SK-N-SH (cell line): ENCODE results near the gene EGFLAM. TPM values are rescaled to one million over a fixed set of nuclear protein-coding genes. Genes with fewer than 3 reads are reported as not detected.

Experiments used
- CTCF ChIA-PET: fragments of 300-600, 350-600 bp; formaldehyde crosslinking; extraction: SDS; loops from one replicate; lab custom pipeline; 2021; lab: Yijun Ruan, JAX
- POLR2A ChIA-PET: fragments of 350-600 bp; sonication (Branson Sonifier 250); formaldehyde crosslinking; extraction: SDS; loops from one replicate; lab custom pipeline; 2020; ENCODE audit warnings: antibody characterized with exemption, inconsistent platforms; lab: Yijun Ruan, JAX
- DNase-seq: peaks from one replicate; pipeline ENCODE4 v3.0.0; 2012
- H2AFZ ChIP-seq: fragments of 200-600 bp; sonication (generic); 2 replicates; pipeline ENCODE4 v1.8.1; 2016; ENCODE audit warnings: antibody characterized with exemption, mild to moderate bottlenecking, low read depth
- H3F3A ChIP-seq: fragments of 200-600 bp; sonication (generic); replicated peaks from 2 replicates; pipeline ENCODE3; 2016; ENCODE audit warnings: antibody characterized with exemption, mild to moderate bottlenecking; ENCODE audit not compliant: insufficient read depth
- H3K27ac ChIP-seq, 2 experiments: fragments of 200-500 bp in 1 of 2; fragments of 200-600 bp in 1 of 2; sonication (Bioruptor generic) in 1 of 2; sonication (generic), shearing (Covaris generic) in 1 of 2; 2 replicates each; pipeline versions ENCODE4 v1.5.1 to v1.6.1; 2014 to 2016; ENCODE audit warnings: low read depth in 2 of 2, inconsistent platforms in 1 of 2, low read length in 1 of 2, mild to moderate bottlenecking in 1 of 2, mixed read lengths in 1 of 2
- H3K27me3 ChIP-seq: fragments of 200-600 bp; sonication (generic), shearing (Covaris generic); 2 replicates; pipeline ENCODE4 v1.6.1; 2016; ENCODE audit warnings: mixed run types; ENCODE audit not compliant: insufficient read depth
- H3K36me3 ChIP-seq, 2 experiments: fragments of 200-500 bp in 1 of 2; fragments of 200-600 bp in 1 of 2; sonication (Bioruptor generic) in 1 of 2; sonication (generic) in 1 of 2; replicated peaks in 1 of 2; 2 replicates each; pipeline versions ENCODE3 to v1.5.1; 2014 to 2016; ENCODE audit warnings: low read length in 1 of 2, mild to moderate bottlenecking in 1 of 2; ENCODE audit not compliant: insufficient read depth in 2 of 2, control insufficient read depth in 1 of 2
- H3K4me1 ChIP-seq, 2 experiments: fragments of 200-500 bp in 1 of 2; fragments of 200-600 bp in 1 of 2; sonication (Bioruptor generic) in 1 of 2; sonication (generic), shearing (Covaris generic) in 1 of 2; 2 replicates each; pipeline versions ENCODE4 v1.5.1 to v1.6.1; 2014 to 2016; ENCODE audit warnings: low read depth in 1 of 2, low read length in 1 of 2, mixed run types in 1 of 2; ENCODE audit not compliant: insufficient read depth in 2 of 2, control insufficient read depth in 1 of 2
- H3K4me2 ChIP-seq: fragments of 200-600 bp; sonication (generic), shearing (Covaris generic); 2 replicates; pipeline ENCODE4 v1.6.1; 2017; ENCODE audit warnings: mixed run types
- H3K4me3 ChIP-seq, 2 experiments: fragments of 200-500 bp in 1 of 2; fragments of 200-600 bp in 1 of 2; sonication (Bioruptor generic) in 1 of 2; sonication (generic), shearing (Covaris generic) in 1 of 2; 2 replicates each; pipeline versions ENCODE4 v1.5.1 to v1.8.1; 2014 to 2016; ENCODE audit warnings: low read depth in 2 of 2, inconsistent platforms in 1 of 2, low read length in 1 of 2, mild to moderate bottlenecking in 1 of 2, mixed read lengths in 1 of 2, moderate library complexity in 1 of 2
- H3K79me2 ChIP-seq: fragments of 200-600 bp; sonication (generic); 2 replicates; pipeline ENCODE4 v1.8.1; 2017; ENCODE audit warnings: mild to moderate bottlenecking; ENCODE audit not compliant: insufficient read depth
- H3K9ac ChIP-seq: fragments of 200-600 bp; sonication (generic); 2 replicates; pipeline ENCODE4 v1.6.1; 2017; ENCODE audit warnings: mixed run types
- H3K9me2 ChIP-seq: fragments of 200-600 bp; sonication (generic); 2 replicates; pipeline ENCODE4 v1.6.1; 2017; ENCODE audit warnings: mixed run types
- H3K9me3 ChIP-seq: fragments of 200-600 bp; sonication (generic); 2 replicates; pipeline ENCODE4 v1.6.1; 2017; ENCODE audit warnings: mixed run types, mild to moderate bottlenecking, moderate library complexity
- H4K20me1 ChIP-seq: fragments of 200-600 bp; sonication (generic); 2 replicates; pipeline ENCODE4 v1.6.1; 2017; ENCODE audit warnings: mild to moderate bottlenecking, mixed run types; ENCODE audit not compliant: insufficient read depth
- CHD2 ChIP-seq: fragments of 150-350 bp; IDR thresholded peaks from 2 replicates; pipeline ENCODE4 v1.6.1; 2018; ENCODE audit warnings: low read length; ENCODE audit not compliant: partially characterized antibody
- ELF1 ChIP-seq: IDR thresholded peaks from 2 replicates; pipeline ENCODE4 v1.4.0; 2012
- EP300 ChIP-seq, 2 experiments: IDR thresholded peaks; 2 replicates each; pipeline versions ENCODE4 v1.4.0 to v1.6.1; 2012; ENCODE audit warnings: borderline replicate concordance in 1 of 2, low read depth in 1 of 2, low read length in 1 of 2
- EZH2phosphoT487 ChIP-seq: fragments of 200-600 bp; sonication (generic); IDR thresholded peaks from 2 replicates; pipeline ENCODE4 v1.6.1; 2017; ENCODE audit warnings: low read depth, mixed run types, mild to moderate bottlenecking, antibody characterized with exemption, moderate library complexity, borderline replicate concordance
- FOSL2 ChIP-seq: IDR thresholded peaks from 2 replicates; pipeline ENCODE4 v1.4.0; 2012; ENCODE audit warnings: low read depth, mild to moderate bottlenecking, moderate library complexity, borderline replicate concordance
- FOXJ3 ChIP-seq: sonication (generic); formaldehyde crosslinking; IDR thresholded peaks from 2 replicates; pipeline ENCODE4 v1.5.1; 2020; ENCODE audit warnings: mild to moderate bottlenecking, missing genetic modification reagents
- MEF2A ChIP-seq: IDR thresholded peaks from 2 replicates; pipeline ENCODE4 v1.4.0; 2012; ENCODE audit warnings: low read depth, borderline replicate concordance
- MXI1 ChIP-seq: IDR thresholded peaks from 2 replicates; pipeline ENCODE4 v1.6.1; 2012; ENCODE audit warnings: mild to moderate bottlenecking, low read depth, low read length, improper control_type of control experiment
- NRF1 ChIP-seq: IDR thresholded peaks from 2 replicates; pipeline ENCODE4 v1.6.1; 2012; ENCODE audit warnings: low read depth, mild to moderate bottlenecking, low read length
- RFX5 ChIP-seq: IDR thresholded peaks from 2 replicates; pipeline ENCODE4 v1.6.1; 2012; ENCODE audit warnings: mild to moderate bottlenecking, improper control_type of control experiment, low read length
- RXRA ChIP-seq: IDR thresholded peaks from 2 replicates; pipeline ENCODE4 v1.4.0; 2012; ENCODE audit warnings: low read depth, mild to moderate bottlenecking, borderline replicate concordance
- TAF1 ChIP-seq: IDR thresholded peaks from 2 replicates; pipeline ENCODE4 v1.6.1; 2012; ENCODE audit warnings: low read depth, mild to moderate bottlenecking, low read length, moderate library complexity, borderline replicate concordance
- TEAD4 ChIP-seq: IDR thresholded peaks from 2 replicates; pipeline ENCODE4 v1.4.0; 2012; ENCODE audit warnings: mild to moderate bottlenecking, borderline replicate concordance; ENCODE audit not compliant: insufficient read depth
- YY1 ChIP-seq: IDR thresholded peaks from 2 replicates; pipeline ENCODE4 v1.4.0; 2012; ENCODE audit warnings: low read depth, mild to moderate bottlenecking
- WGBS: methylation state at CpG from one replicate; pipeline ENCODE4 v1.1.6; 2017; ENCODE audit warnings: low lambda C conversion rate; 5-methylcytosine and 5-hydroxymethylcytosine counted together
- polyA plus RNA-seq, 3 experiments: library from polyadenylated mRNA; depleted of rRNA; stranded (reverse); fragments of >200 nt; gene quantifications; 2 replicates each; pipeline ENCODE4 v1.2.3, GENCODE V29; 2012
- TF ChIP-seq, protein P1 (sequence below): IDR thresholded peaks from 2 replicates; pipeline ENCODE4; 2012
- TF ChIP-seq, protein P2 (sequence below): IDR thresholded peaks from 2 replicates; pipeline ENCODE4 v1.4.0; 2012; ENCODE audit warnings: low read depth, borderline replicate concordance
- TF ChIP-seq, protein P3 (sequence below): fragments of 150-350 bp; IDR thresholded peaks from 2 replicates; pipeline ENCODE4 v1.6.1; 2016; ENCODE audit warnings: mild to moderate bottlenecking, low read depth, low read length
- TF ChIP-seq, protein P4 (sequence below): fragments of 150-350 bp; IDR thresholded peaks from 2 replicates; pipeline ENCODE4 v1.6.1; 2017; ENCODE audit warnings: antibody characterized with exemption, low read length, low read depth, borderline replicate concordance
- TF ChIP-seq, protein P5 (sequence below): IDR thresholded peaks from 2 replicates; pipeline ENCODE4 v1.4.0; 2012; ENCODE audit warnings: low read depth, borderline replicate concordance

Gene EGFLAM
- polyA plus RNA-seq, 1 of the 3 experiments (the other 2 are of a cell fraction), result 0.05 TPM

DNA sequence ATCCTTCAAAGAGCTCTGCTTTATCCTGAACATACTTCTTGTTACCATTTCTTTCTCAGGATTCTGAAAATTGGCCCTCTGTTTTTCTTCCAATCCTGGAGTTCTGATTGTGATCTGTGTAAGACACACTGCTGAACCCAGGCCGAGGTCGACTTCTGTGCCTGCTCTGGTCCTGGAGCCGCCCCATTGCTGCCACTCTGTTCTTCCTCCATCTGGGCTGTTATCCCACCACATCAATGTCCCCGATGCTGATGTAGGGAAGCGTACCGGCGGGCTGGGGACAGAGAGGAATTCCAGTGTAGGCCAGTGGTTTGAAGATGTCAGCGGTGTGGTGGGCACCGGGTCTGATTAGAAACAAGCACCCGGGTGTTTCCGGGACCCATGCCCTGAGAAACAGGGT is 195.6 kb downstream of the EGFLAM start:
- WGBS, result 89% methylated on average over 11 of the region's 11 CpGs
- H4K20me1 ChIP-seq, result no peaks in the 10 kb centered on the region

DNA sequence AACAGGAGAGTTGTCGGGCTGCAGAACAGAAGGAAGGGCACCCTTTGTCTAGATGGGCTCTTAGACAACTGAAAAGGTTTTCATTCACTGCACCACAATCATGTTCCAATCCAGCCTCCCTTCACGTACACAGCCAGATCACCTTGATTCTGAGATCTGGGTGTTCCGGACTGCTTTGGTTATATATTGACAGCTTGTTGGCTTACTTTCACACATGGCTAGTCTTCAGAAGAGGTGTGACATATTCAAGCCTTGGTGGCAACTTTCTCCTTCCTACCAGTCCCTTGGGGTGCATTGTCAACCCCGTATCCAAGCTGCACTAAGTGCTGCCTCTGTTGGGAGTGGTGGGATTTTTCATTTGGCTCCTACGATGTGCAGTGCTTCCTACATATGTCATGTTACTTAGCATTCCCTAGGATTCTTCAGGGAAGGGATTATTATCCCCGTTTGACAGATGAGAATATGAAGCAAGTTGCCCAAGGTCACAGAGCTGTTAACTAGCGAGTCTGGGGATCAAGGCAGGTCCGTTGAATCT is 197.5 kb downstream of the EGFLAM start:
- H3K36me3 ChIP-seq, result no peaks in the 10 kb centered on the region
- no peaks in the 10 kb centered on the region for H3K9me2 ChIP-seq
- no peak overlapping the region for H3K27ac ChIP-seq
- no peaks in the 10 kb centered on the region for H3K79me2 ChIP-seq
- DNase-seq, result no peak
- peaks cover 0 to 10% of the 10 kb centered on the region in 2 experiments; a peak in 2 of 4 replicates for H3K4me1 ChIP-seq
- no peaks in the 10 kb centered on the region for H3K9me3 ChIP-seq
- POLR2A ChIA-PET, result no interaction called here
- H2AFZ ChIP-seq, result no peak overlapping the region
- WGBS, result 89% methylated on average over 8 of the region's 8 CpGs
- no peak overlapping the region for H3K4me3 ChIP-seq
- TF ChIP-seq NRF1 (no peak), CHD2 (no peak), TAF1 (no peak), MXI1 (no peak), RFX5 (no peak), RXRA (no peak), FOSL2 (no peak), MEF2A (no peak), EZH2phosphoT487 (no peak), FOXJ3 (CRISPR knock-in tag) (no peak), YY1 (no peak), TEAD4 (no peak)
- TF ChIP-seq, protein P1, sequence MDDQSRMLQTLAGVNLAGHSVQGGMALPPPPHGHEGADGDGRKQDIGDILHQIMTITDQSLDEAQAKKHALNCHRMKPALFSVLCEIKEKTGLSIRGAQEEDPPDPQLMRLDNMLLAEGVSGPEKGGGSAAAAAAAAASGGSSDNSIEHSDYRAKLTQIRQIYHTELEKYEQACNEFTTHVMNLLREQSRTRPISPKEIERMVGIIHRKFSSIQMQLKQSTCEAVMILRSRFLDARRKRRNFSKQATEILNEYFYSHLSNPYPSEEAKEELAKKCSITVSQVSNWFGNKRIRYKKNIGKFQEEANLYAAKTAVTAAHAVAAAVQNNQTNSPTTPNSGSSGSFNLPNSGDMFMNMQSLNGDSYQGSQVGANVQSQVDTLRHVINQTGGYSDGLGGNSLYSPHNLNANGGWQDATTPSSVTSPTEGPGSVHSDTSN, result no peak
- TF ChIP-seq, protein P2, sequence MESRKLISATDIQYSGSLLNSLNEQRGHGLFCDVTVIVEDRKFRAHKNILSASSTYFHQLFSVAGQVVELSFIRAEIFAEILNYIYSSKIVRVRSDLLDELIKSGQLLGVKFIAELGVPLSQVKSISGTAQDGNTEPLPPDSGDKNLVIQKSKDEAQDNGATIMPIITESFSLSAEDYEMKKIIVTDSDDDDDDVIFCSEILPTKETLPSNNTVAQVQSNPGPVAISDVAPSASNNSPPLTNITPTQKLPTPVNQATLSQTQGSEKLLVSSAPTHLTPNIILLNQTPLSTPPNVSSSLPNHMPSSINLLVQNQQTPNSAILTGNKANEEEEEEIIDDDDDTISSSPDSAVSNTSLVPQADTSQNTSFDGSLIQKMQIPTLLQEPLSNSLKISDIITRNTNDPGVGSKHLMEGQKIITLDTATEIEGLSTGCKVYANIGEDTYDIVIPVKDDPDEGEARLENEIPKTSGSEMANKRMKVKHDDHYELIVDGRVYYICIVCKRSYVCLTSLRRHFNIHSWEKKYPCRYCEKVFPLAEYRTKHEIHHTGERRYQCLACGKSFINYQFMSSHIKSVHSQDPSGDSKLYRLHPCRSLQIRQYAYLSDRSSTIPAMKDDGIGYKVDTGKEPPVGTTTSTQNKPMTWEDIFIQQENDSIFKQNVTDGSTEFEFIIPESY, result no peak
- TF ChIP-seq, protein P3, sequence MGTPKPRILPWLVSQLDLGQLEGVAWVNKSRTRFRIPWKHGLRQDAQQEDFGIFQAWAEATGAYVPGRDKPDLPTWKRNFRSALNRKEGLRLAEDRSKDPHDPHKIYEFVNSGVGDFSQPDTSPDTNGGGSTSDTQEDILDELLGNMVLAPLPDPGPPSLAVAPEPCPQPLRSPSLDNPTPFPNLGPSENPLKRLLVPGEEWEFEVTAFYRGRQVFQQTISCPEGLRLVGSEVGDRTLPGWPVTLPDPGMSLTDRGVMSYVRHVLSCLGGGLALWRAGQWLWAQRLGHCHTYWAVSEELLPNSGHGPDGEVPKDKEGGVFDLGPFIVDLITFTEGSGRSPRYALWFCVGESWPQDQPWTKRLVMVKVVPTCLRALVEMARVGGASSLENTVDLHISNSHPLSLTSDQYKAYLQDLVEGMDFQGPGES, result no peak
- TF ChIP-seq, protein P4, sequence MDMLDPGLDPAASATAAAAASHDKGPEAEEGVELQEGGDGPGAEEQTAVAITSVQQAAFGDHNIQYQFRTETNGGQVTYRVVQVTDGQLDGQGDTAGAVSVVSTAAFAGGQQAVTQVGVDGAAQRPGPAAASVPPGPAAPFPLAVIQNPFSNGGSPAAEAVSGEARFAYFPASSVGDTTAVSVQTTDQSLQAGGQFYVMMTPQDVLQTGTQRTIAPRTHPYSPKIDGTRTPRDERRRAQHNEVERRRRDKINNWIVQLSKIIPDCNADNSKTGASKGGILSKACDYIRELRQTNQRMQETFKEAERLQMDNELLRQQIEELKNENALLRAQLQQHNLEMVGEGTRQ, result no peak
- H3K4me2 ChIP-seq, result no peak overlapping the region
- no peaks in the 10 kb centered on the region for H3K27me3 ChIP-seq
- CTCF ChIA-PET, result interaction anchor here (1.0 to 7.9 kb wide), 3 partner anchors 11 to 354 kb away, joined by 3 to 58 read pairs (median 9); no protein-coding TSS in a partner anchor
- H4K20me1 ChIP-seq, result no peaks in the 10 kb centered on the region
- H3K9ac ChIP-seq, result no peak overlapping the region
- H3F3A ChIP-seq, result no peaks in the 10 kb centered on the region

More for the DNA sequence above, 195.6 kb downstream of the EGFLAM start:
- no peak overlapping the region for H3K4me3 ChIP-seq
- H3K4me1 ChIP-seq, result peaks cover 0 to 10% of the 10 kb centered on the region in 2 experiments; a peak in 2 of 4 replicates
- no peak for DNase-seq
- H2AFZ ChIP-seq, result no peak overlapping the region
- ChIA-PET CTCF (interaction anchor here (3.7 to 7.9 kb wide), 2 partner anchors 12 to 355 kb away, joined by 22 to 58 read pairs; no protein-coding TSS in a partner anchor), POLR2A (no interaction called here)
- no peaks in the 10 kb centered on the region for H3K79me2 ChIP-seq
- no peaks in the 10 kb centered on the region for H3K9me2 ChIP-seq
- H3K4me2 ChIP-seq, result no peak overlapping the region
- H3K27ac ChIP-seq, result no peak overlapping the region
- H3K36me3 ChIP-seq, result no peaks in the 10 kb centered on the region
- TF ChIP-seq TEAD4, result no peak
- TF ChIP-seq RFX5, result no peak
- TF ChIP-seq CHD2, result no peak
- TF ChIP-seq TAF1, result no peak
- TF ChIP-seq ELF1, result no peak
- TF ChIP-seq EP300 (IDR thresholded peaks at IDR 0.05; ENCODE audit: borderline replicate concordance in 1 of 2, low read depth in 1 of 2, low read length in 1 of 2), result no peak
- TF ChIP-seq, protein P5, sequence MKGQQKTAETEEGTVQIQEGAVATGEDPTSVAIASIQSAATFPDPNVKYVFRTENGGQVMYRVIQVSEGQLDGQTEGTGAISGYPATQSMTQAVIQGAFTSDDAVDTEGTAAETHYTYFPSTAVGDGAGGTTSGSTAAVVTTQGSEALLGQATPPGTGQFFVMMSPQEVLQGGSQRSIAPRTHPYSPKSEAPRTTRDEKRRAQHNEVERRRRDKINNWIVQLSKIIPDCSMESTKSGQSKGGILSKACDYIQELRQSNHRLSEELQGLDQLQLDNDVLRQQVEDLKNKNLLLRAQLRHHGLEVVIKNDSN, result no peak
- no peaks in the 10 kb centered on the region for H3F3A ChIP-seq
- H3K9me3 ChIP-seq, result no peaks in the 10 kb centered on the region
- H3K27me3 ChIP-seq, result no peaks in the 10 kb centered on the region
- H3K9ac ChIP-seq, result no peak overlapping the region
